Heart right ventricle (tissue), 16 donors: Measurements from ENCODE around the gene RBM6. TPM values are rescaled to one million over a fixed set of nuclear protein-coding genes. Genes with fewer than 3 reads are reported as not detected.
A peak's percentile ranks its signal among the peaks of the same experiment; 100 is the strongest.
"Not testable (repeated sequence)": the region's sequence is repeated elsewhere in the genome, so short reads cannot be mapped to it uniquely, and the experiment has no call there.

Experiments used
- ATAC-seq, 8 donors: fragments of 200-7000 bp; cut with Tn5 transposase; one replicate each; pipeline ENCODE4 v1.9.1; 2020; ENCODE audit warnings: mild to moderate bottlenecking in 8 of 8, moderate library complexity in 8 of 8, moderate number of reproducible peaks in 1 of 8
- DNase-seq, 2 donors: peaks; one replicate each; pipeline ENCODE4 v3.0.0-alpha.2; 2020
- H3K27ac ChIP-seq, 10 donors: fragments of 200-600 bp; sonication (generic) in 2 of 10; one replicate each; pipeline versions ENCODE4 v1.5.0 to v1.8.0; 2020 to 2022; ENCODE audit warnings: mild to moderate bottlenecking in 3 of 10
- H3K27me3 ChIP-seq, 7 donors: fragments of 200-600 bp; one replicate each; pipeline ENCODE4 v1.8.0; 2021 to 2022; ENCODE audit warnings: mild to moderate bottlenecking in 2 of 7
- H3K36me3 ChIP-seq, 9 donors: fragments of 200-600 bp; sonication (generic) in 1 of 9; one replicate each; pipeline versions ENCODE4 v1.5.0 to v1.8.0; 2020 to 2022; ENCODE audit warnings: mild to moderate bottlenecking in 2 of 9
- H3K4me1 ChIP-seq, 9 donors: fragments of 200-600 bp; sonication (generic) in 1 of 9; one replicate each; pipeline versions ENCODE4 v1.5.0 to v1.8.0; 2020 to 2022; ENCODE audit warnings: mild to moderate bottlenecking in 4 of 9
- H3K4me3 ChIP-seq, 10 donors: fragments of 200-600 bp; sonication (generic) in 2 of 10; one replicate each; pipeline versions ENCODE4 v1.5.0 to v1.8.0; 2020 to 2022; ENCODE audit warnings: mild to moderate bottlenecking in 7 of 10, moderate library complexity in 2 of 10
- H3K9me3 ChIP-seq, 11 donors: fragments of 200-600 bp in 10 of 11; sonication (generic) in 2 of 11; one replicate each; pipeline versions ENCODE4 v1.5.0 to v1.8.0; 2013 to 2022; ENCODE audit warnings: mild to moderate bottlenecking in 2 of 11, control low read depth in 1 of 11, moderate library complexity in 1 of 11
- CTCF ChIP-seq, 9 donors: fragments of 200-600 bp; sonication (generic) in 2 of 9; IDR thresholded peaks; one replicate each; pipeline versions ENCODE4 v1.5.0 to v1.8.0; 2021 to 2022; ENCODE audit warnings: antibody characterized with exemption in 9 of 9, mild to moderate bottlenecking in 5 of 9, moderate library complexity in 1 of 9
- WGBS, 2 donors: extraction: QIAGEN DNeasy Blood & Tissue Kit; methylation state at CpG; one replicate each; pipeline ENCODE4 v1.1.7; 2013; ENCODE audit warnings: inconsistent platforms in 1 of 2; 5-methylcytosine and 5-hydroxymethylcytosine counted together
- intact Hi-C, 10 donors: fragments of 100-400 bp; cut with DNase I; formaldehyde crosslinking; loops; one replicate each; pipeline versions ENCODE4 v1.11.1 to v1.14.2; 2022
- polyA plus RNA-seq, 2 donors: library from polyadenylated mRNA; stranded (reverse); fragments of 200-250 nt; gene quantifications; one replicate each; pipeline ENCODE4 v1.2.3, GENCODE V29; 2013
- total RNA-seq, 10 donors: library from RNA; stranded (reverse); fragmentation: NEBNext Ultra II Directional in 3 of 10; extraction: Animal tissue kit (Norgen Biotek cat#: 25700) in 3 of 10; gene quantifications; one replicate each; pipeline versions ENCODE4 v1.2.1 to v1.2.4, GENCODE V29; 2021 to 2023
- donor health status: Arrhythmogenic right ventricular cardiomyopathy.
- donor health status: ischemic (EF 13 %, LVEDD 7.1; RV severe dilation, severe dysfunction).
- donor health status: healthy with polysubstance abuse.
- donor health status: DM: no; HTN: yes; CAD: no.
- donor health status: DM: no; HTN: no; CAD: no.
- donor health status: ischemic (EF 25% LVEDD 6.9; RV normal size, moderate dysfunction).
- donor health status: ischemic (EF 25% LVEDD 5.7; RV mildly dilated, moderate dysfunction).
- donor health status: healthy.
- donor health status: DM: yes; HTN: yes; CAD: no.
- donor health status: Ischemic cardiomyopathy.
- donor health status: ischemic (EF 35%, LVEDD 5.7; RV mildly dilated, moderate dysfunction).
- donor health status: nonischemic (EF 11% LVEDD 7.7; RV severe dilation, severe dysfunction).
- donor health status: DM: yes; HTN: yes; CAD: no.
- donor health status: PGD.
- donor health status: ischemic (EF 29% LVEDD 5.4; RV normal size, mild dysfunction).
- donor health status: nonischemic (EF 23%, LVEDD 6.1; RV moderate dilation, normal function).

The RBM6 gene
- total and polyA plus RNA-seq, 12 donors, result 26.0 to 208 (median 37.6) TPM

DNA sequence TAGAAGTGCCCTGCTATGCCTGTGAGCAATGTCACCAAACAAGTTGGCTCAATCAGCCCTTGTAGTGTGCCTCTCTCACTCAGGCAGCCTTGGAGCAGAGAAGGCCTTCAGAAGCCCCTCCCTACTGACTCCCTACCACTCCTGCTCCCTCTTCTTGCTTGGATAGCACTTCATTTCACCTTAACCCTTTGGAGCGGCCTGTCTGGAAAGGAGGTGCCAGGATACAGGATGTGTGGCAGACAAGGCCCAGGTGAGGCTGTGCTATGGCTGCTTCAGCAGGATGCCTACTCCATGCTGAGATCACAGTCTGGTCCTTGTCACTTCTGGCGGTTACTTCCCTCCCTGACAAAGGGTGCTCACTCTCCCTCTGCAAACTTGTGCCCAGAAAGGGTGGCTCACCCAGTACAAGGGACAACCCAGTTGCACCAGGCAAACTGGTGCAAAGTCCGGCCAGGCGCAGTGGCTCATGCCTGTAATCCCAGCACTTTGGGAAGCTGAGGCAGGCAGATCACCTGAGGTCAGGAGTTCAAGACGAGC is 11.4 kb upstream of the RBM6 start:
- H3K27me3 ChIP-seq, result no peaks in the 10 kb centered on the region
- H3K4me1 ChIP-seq, result peaks cover 0 to 35% (median 21%) of the 10 kb centered on the region in 9 donors
- 86 to 87% methylated on average over 5 of the region's 5 CpGs for WGBS, 2 donors
- H3K4me3 ChIP-seq, result peak overlapping the region in 8 of 10 donors; percentile 62 to 96 (median 78)
- no peak for TF ChIP-seq CTCF (IDR thresholded peaks at IDR 0.05)
- intact Hi-C loops, result loop anchor here in 1 of 10 donors (5.0 kb wide), 1 partner anchor 141 kb away; the partner anchor contains the start of gene IP6K1
- H3K27ac ChIP-seq, result peak overlapping the region in 2 of 10 donors; percentile 91 to 95
- no peak for ATAC-seq
- H3K9me3 ChIP-seq, result no peaks in the 10 kb centered on the region
- H3K36me3 ChIP-seq, result peaks cover 0 to 16% (median 0%) of the 10 kb centered on the region in 9 donors
- no peak for DNase-seq

DNA sequence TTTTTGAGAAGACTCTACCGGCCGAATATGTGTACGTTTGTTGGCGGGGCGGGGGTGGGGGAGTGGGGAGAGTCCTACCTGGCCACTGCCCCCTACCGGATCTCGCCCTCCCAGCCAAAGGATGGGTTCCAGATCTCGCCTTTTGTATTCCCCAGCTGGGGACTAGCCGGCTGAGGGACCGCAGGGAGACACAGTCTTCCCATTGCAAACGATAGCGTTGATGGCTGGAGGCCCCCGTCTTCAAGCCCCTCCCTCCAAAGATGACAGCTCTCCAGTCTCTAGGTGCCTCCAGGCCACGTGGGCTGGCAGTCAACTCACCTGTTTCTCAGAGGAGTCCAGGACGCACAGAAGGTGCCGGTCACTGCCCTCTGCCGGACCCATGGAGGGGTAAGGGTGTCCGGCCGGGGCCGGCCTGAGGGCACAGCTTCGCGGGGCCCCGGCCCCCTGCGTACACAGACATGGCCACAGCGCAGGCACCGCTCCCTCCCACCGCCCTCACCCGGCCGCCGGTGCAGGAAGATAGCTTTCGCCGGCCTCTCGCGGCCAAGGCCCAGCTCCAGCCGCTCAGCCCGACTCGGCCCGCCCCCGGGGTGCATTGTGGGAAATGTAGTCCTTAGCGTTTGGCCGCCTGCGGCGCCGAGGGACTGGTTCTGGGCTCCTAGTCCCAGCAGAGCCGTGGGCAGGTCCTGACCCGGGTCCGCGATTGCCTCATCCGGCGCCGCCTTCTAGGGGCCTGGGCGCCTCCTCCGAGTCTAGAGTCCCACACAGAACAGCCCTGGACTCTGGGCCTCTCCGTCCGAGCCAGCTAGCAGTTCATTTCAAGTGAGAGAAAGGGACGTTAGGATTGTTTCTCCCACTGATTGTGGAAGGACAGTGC is 10.4 kb upstream of the RBM6 start, which contains the start of gene MON1A:
Gene MON1A (minus strand): TSS at position 521 of the 877 bp plus-strand sequence. CDS start 16,465 bp downstream, outside the sequence.
- peak in 7 of 9 donors; percentile 17 to 57 (median 37) for TF ChIP-seq CTCF (IDR thresholded peaks at IDR 0.05)
- peaks cover 0 to 6% (median 0%) of the 10 kb centered on the region in 9 donors for H3K36me3 ChIP-seq
- intact Hi-C loops, result loop anchor here in 1 of 10 donors (5.0 kb wide), 1 partner anchor 142 kb away; the partner anchor contains the start of gene IP6K1
- H3K27ac ChIP-seq, result peak within 1 kb of the TSS; percentile 76 to 95 (median 90)
- 0% methylated on average over 55 to 56 of the region's 56 CpGs for WGBS, 2 donors
- DNase-seq (peak; percentile 97 to 98), ATAC-seq (peak; percentile 98 to 100 (median 99))
- H3K4me3 ChIP-seq, result peak within 1 kb of the TSS; percentile 34 to 96 (median 78)
- peaks cover 0 to 35% (median 21%) of the 10 kb centered on the region in 9 donors for H3K4me1 ChIP-seq
- H3K27me3 ChIP-seq, result no peaks in the 10 kb centered on the region
- no peaks in the 10 kb centered on the region for H3K9me3 ChIP-seq

GRCh38 chr3:49930168-49930690 is 9.7 kb upstream of the RBM6 start:
- 40 to 46% methylated on average over 16 of the region's 16 CpGs for WGBS, 2 donors
- no peaks in the 10 kb centered on the region for H3K9me3 ChIP-seq
- DNase-seq, result no peak
- H3K4me3 ChIP-seq, result peak overlapping the region; percentile 34 to 96 (median 78)
- H3K27me3 ChIP-seq, result no peaks in the 10 kb centered on the region
- H3K36me3 ChIP-seq, result no peaks in the 10 kb centered on the region
- intact Hi-C loops, result no loop called here
- TF ChIP-seq CTCF (IDR thresholded peaks at IDR 0.05), result no peak
- ATAC-seq, result peak in 3 of 8 donors; percentile 0 to 12 (median 2)
- H3K4me1 ChIP-seq, result peaks cover 0 to 35% (median 21%) of the 10 kb centered on the region in 9 donors
- H3K27ac ChIP-seq, result peak overlapping the region; percentile 76 to 95 (median 90)

DNA sequence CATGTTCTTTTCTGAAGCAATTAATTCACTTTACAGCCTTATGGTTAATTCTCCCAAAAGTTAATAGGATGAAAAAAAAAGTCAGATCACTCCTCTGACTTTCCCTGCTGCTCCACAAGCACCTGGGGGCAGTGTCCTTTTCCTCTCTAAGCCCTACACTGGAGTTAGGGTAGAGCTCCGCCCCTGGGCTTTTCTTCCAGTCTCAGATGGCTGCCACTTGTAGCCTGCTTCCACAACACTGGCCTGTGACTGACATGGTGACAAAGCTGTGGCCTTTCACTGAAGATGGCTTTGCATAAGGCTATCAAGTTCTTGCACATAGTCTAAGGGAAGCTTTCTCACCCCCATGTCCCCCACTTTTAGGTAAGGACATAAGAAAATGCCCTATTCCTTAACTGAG is 9.0 kb upstream of the RBM6 start:
- peaks cover 0 to 35% (median 21%) of the 10 kb centered on the region in 9 donors for H3K4me1 ChIP-seq
- intact Hi-C loops, result no loop called here
- TF ChIP-seq CTCF (IDR thresholded peaks at IDR 0.05), result no peak
- WGBS, 2 donors, result 86 to 93% methylated on average over 1 of the region's 1 CpG
- DNase-seq, result no peak
- H3K36me3 ChIP-seq, result no peaks in the 10 kb centered on the region
- no peak overlapping the region for H3K4me3 ChIP-seq
- H3K27ac ChIP-seq, result peak overlapping the region in 9 of 10 donors; percentile 76 to 95 (median 90)
- no peaks in the 10 kb centered on the region for H3K9me3 ChIP-seq
- H3K27me3 ChIP-seq, result no peaks in the 10 kb centered on the region
- no peak for ATAC-seq

- H3K36me3 ChIP-seq, ATAC-seq, intact Hi-C loops, H3K4me3 ChIP-seq, H3K9me3 ChIP-seq, H3K27me3 ChIP-seq, DNase-seq, H3K27ac ChIP-seq: not testable (repeated sequence)
- WGBS, 2 donors, result 94% methylated on average over 15 of the region's 15 CpGs
- H3K4me1 ChIP-seq, result peaks cover 0 to 35% (median 21%) of the 10 kb centered on the region in 9 donors
Observed at GRCh38 chr3:49932281-49932680, 7.7 kb upstream of the RBM6 start.
